Ovary (tissue), 3 donors: ENCODE measurements around the gene F9.

Experiments used
- EP300 ChIP-seq: sonication (generic); formaldehyde crosslinking; IDR thresholded peaks from one replicate; pipeline ENCODE4 v1.6.1; 2017; ENCODE audit warnings: antibody characterized with exemption
- POLR2A ChIP-seq: fragments of 450-650 bp; IDR thresholded peaks from one replicate; pipeline ENCODE4 v1.6.1; 2017; ENCODE audit warnings: antibody characterized with exemption, mild to moderate bottlenecking, moderate library complexity
- TF ChIP-seq, protein P1 (sequence below), 3 donors: fragments of 450-650 bp in 2 of 3; fragments of 200-600 bp in 1 of 3; IDR thresholded peaks; one replicate each; pipeline versions ENCODE4 v1.5.1 to v1.8.0; 2016 to 2022; ENCODE audit warnings: antibody characterized with exemption in 3 of 3, mild to moderate bottlenecking in 1 of 3
- donor health status: DM: no; HTN: no; CAD: no.

DNA sequence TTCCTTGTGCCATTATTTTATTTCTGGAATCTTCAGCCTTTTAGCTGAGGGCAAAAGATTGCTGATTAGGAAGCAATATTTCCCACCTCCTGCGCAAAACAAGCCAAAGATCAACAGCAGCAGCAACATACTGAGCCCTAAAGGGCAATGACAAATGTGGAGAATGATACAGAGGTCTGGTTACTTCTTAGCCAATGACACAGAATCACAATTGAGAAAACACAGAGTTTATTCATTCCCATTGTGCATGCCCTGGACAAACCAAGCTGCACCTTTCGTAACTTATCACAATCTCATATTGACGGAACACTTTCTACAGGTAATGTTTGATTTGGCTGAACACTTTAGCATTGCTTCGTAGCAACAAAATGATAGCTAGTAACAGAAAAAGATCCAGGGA is 13.4 kb downstream of the F9 start:
- TF ChIP-seq, protein P1, sequence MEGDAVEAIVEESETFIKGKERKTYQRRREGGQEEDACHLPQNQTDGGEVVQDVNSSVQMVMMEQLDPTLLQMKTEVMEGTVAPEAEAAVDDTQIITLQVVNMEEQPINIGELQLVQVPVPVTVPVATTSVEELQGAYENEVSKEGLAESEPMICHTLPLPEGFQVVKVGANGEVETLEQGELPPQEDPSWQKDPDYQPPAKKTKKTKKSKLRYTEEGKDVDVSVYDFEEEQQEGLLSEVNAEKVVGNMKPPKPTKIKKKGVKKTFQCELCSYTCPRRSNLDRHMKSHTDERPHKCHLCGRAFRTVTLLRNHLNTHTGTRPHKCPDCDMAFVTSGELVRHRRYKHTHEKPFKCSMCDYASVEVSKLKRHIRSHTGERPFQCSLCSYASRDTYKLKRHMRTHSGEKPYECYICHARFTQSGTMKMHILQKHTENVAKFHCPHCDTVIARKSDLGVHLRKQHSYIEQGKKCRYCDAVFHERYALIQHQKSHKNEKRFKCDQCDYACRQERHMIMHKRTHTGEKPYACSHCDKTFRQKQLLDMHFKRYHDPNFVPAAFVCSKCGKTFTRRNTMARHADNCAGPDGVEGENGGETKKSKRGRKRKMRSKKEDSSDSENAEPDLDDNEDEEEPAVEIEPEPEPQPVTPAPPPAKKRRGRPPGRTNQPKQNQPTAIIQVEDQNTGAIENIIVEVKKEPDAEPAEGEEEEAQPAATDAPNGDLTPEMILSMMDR (IDR thresholded peaks at IDR 0.05), result no peak
- TF ChIP-seq EP300 (no peak), POLR2A (no peak)
